ENCODE data around the gene GJA3.

The GJA3 gene

GRCh38 chr13:20160306-20161274 lies at the start of gene GJA3:
Gene GJA3 (minus strand): TSS chr13:20161052. CDS start chr13:20143288, 17,764 bp downstream.
- DNase-seq = no peak

- DNase-seq = no peak
Measured at GRCh38 chr13:20209948-20210347, 49.1 kb upstream of the GJA3 start.

GRCh38 chr13:20206698-20207235 lies 45.9 kb upstream of the GJA3 start:
- no peak for DNase-seq

- DNase-seq = no peak
Measured at GRCh38 chr13:20206065-20206697, 45.3 kb upstream of the GJA3 start.

GRCh38 chr13:20198781-20199180 lies 37.9 kb upstream of the GJA3 start:
- DNase-seq = no peak

GRCh38 chr13:20197361-20197834 lies 36.5 kb upstream of the GJA3 start:
- no peak for DNase-seq

- DNase-seq = no peak
Measured at GRCh38 chr13:20195801-20196200, 34.9 kb upstream of the GJA3 start.

- DNase-seq = no peak
Measured at GRCh38 chr13:20193907-20194631, 33.2 kb upstream of the GJA3 start.

GRCh38 chr13:20193162-20193906 lies 32.5 kb upstream of the GJA3 start:
- no peak for DNase-seq

- DNase-seq = no peak
Measured at GRCh38 chr13:20192836-20193161, 31.9 kb upstream of the GJA3 start, which contains the start of gene GJB2. Gene GJB2 (minus strand): TSS chr13:20192938. CDS start chr13:20189581, 3,357 bp downstream.

- no peak for DNase-seq
Measured at GRCh38 chr13:20192158-20192835, 31.4 kb upstream of the GJA3 start.

GRCh38 chr13:20191311-20192157 lies 30.7 kb upstream of the GJA3 start:
- no peak for DNase-seq

- no peak for DNase-seq
Measured at GRCh38 chr13:20190481-20191310, 29.8 kb upstream of the GJA3 start.

GRCh38 chr13:20190076-20190475 lies 29.2 kb upstream of the GJA3 start:
- no peak for DNase-seq

GRCh38 chr13:20188667-20189553 lies 28.1 kb upstream of the GJA3 start:
- DNase-seq = no peak

- DNase-seq = no peak
Measured at GRCh38 chr13:20186771-20187170, 25.9 kb upstream of the GJA3 start.

GRCh38 chr13:20185366-20186056 lies 24.7 kb upstream of the GJA3 start:
- no peak for DNase-seq

GRCh38 chr13:20182231-20182846 lies 21.5 kb upstream of the GJA3 start:
- DNase-seq = peak; percentile 49

Measured in DMS 273 treated with DMSO at 0.1 percent for 48 hours (cell line).